GM12892 (cell line): Measurements from ENCODE around the gene HTATIP2. TPM values are rescaled to one million over a fixed set of nuclear protein-coding genes. Genes with fewer than 3 reads are reported as not detected.

Source experiments
- DNase-seq: peaks from one replicate; pipeline ENCODE4 v3.0.0; 2011; ENCODE audit not compliant: insufficient read length
- FAIRE-seq: peaks from 2 replicates; lab custom pipeline; 2011; peaks lifted over from hg19 to GRCh38; lab: Jason Lieb, UNC
- POLR2A ChIP-seq: IDR thresholded peaks from 2 replicates; pipeline ENCODE4 v1.6.1; 2011; ENCODE audit warnings: low read depth, low read length, control low read depth
- POLR2AphosphoS5 ChIP-seq: IDR thresholded peaks from 2 replicates; pipeline ENCODE4 v1.6.1; 2011; ENCODE audit warnings: low read depth, low read length, control low read depth
- TAF1 ChIP-seq: IDR thresholded peaks from 2 replicates; pipeline ENCODE4 v1.6.1; 2011; ENCODE audit warnings: low read depth, mild to moderate bottlenecking, control low read depth, low read length, borderline replicate concordance
- polyA plus RNA-seq: library from polyadenylated mRNA; unstranded; fragments of >200 nt; gene quantifications from one replicate; pipeline ENCODE4 v1.2.1, GENCODE V29; 2012; ENCODE audit warnings: missing spikeins, inconsistent platforms; ENCODE audit not compliant: missing spikeins

HTATIP2 gene
- 31.5 TPM for polyA plus RNA-seq

- FAIRE-seq (peak; percentile 94), DNase-seq (peak; percentile 79)
- TF ChIP-seq POLR2AphosphoS5 (peak; percentile 64), TAF1 (no peak), POLR2A (peak; percentile 66; the same call in 1 of the 2 replicates)
These were observed at the start of gene HTATIP2 for GRCh38 chr11:20363500-20364340. Gene HTATIP2, plus strand, starts transcription at chr11:20363714. Its CDS starts 524 bp downstream, at chr11:20364238.

- TF ChIP-seq TAF1: no peak
- no peak for TF ChIP-seq POLR2AphosphoS5
- TF ChIP-seq POLR2A: no peak
- no peak for FAIRE-seq
- no peak for DNase-seq
These were observed 47.7 kb upstream of the HTATIP2 start for GRCh38 chr11:20315800-20316199.

- DNase-seq (no peak), FAIRE-seq (no peak)
These were observed 42.3 kb upstream of the HTATIP2 start for GRCh38 chr11:20321177-20321576.

GRCh38 chr11:20327377-20327935, 36.1 kb upstream of the HTATIP2 start:
- TF ChIP-seq POLR2AphosphoS5: no peak
- no peak for TF ChIP-seq TAF1
- TF ChIP-seq POLR2A: no peak
- DNase-seq: no peak
- no peak for FAIRE-seq

More at GRCh38 chr11:20321177-20321576, 42.3 kb upstream of the HTATIP2 start:
- TF ChIP-seq TAF1: no peak
- TF ChIP-seq POLR2AphosphoS5: no peak
- no peak for TF ChIP-seq POLR2A

- FAIRE-seq: no peak
- no peak for DNase-seq
- TF ChIP-seq POLR2A (no peak), POLR2AphosphoS5 (no peak), TAF1 (no peak)
These were observed 27.5 kb upstream of the HTATIP2 start for GRCh38 chr11:20336056-20336455.

GRCh38 chr11:20337526-20338154, 25.9 kb upstream of the HTATIP2 start:
- TF ChIP-seq POLR2A: no peak
- TF ChIP-seq POLR2AphosphoS5: no peak
- no peak for TF ChIP-seq TAF1
- DNase-seq: peak; percentile 2
- peak; percentile 21 for FAIRE-seq

- DNase-seq (no peak), FAIRE-seq (no peak)
- TF ChIP-seq POLR2A (no peak), POLR2AphosphoS5 (no peak), TAF1 (no peak)
These were observed 21.0 kb upstream of the HTATIP2 start for GRCh38 chr11:20342347-20343141.

GRCh38 chr11:20351136-20351535, 12.4 kb upstream of the HTATIP2 start:
- DNase-seq (no peak), FAIRE-seq (no peak)
- no peak for TF ChIP-seq POLR2AphosphoS5
- no peak for TF ChIP-seq POLR2A
- TF ChIP-seq TAF1: no peak

- no peak for FAIRE-seq
- no peak for DNase-seq
- TF ChIP-seq POLR2A (no peak), POLR2AphosphoS5 (no peak), TAF1 (no peak)
These were observed 11.7 kb upstream of the HTATIP2 start for GRCh38 chr11:20351751-20352262.

GRCh38 chr11:20353829-20354434, 9.6 kb upstream of the HTATIP2 start:
- peak; percentile 80 for FAIRE-seq
- DNase-seq: no peak
- TF ChIP-seq POLR2A (no peak), TAF1 (no peak), POLR2AphosphoS5 (no peak)
